HL-60 (cell line): ENCODE results near the gene THAP6.
"Not testable (repeated sequence)": the region's sequence is repeated elsewhere in the genome, so short reads cannot be mapped to it uniquely, and the experiment has no call there.

Source experiments
- POLR2AphosphoS5 ChIP-seq: IDR thresholded peaks from 2 replicates; pipeline ENCODE4 v1.6.1; 2012; ENCODE audit warnings: low read depth
- TF ChIP-seq, protein P1 (sequence below): IDR thresholded peaks from one replicate; pipeline ENCODE4 v1.5.1; 2011; ENCODE audit warnings: low read length, control low read depth, inconsistent platforms; ENCODE audit not compliant: insufficient read depth
- TF ChIP-seq, protein P2 (sequence below): IDR thresholded peaks from 2 replicates; pipeline ENCODE4 v1.6.1; 2012; ENCODE audit warnings: low read depth; ENCODE audit not compliant: insufficient replicate concordance

DNA sequence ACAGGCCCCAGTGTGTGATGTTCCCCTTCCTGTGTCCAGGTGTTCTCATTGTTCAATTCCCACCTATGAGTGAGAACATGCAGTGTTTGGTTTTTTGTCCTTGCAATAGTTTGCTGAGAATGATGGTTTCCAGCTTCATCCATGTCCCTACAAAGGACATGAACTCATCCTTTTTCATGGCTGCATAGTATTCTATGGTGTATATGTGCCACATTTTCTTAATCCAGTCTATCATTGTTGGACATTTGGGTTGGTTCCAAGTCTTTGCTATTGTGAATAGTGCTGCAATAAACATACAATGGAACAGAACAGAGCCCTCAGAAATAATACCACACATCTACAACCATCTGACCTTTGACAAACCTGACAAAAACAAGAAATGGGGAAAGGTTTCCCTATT is 19.7 kb downstream of the THAP6 start:
- TF ChIP-seq, protein P1, sequence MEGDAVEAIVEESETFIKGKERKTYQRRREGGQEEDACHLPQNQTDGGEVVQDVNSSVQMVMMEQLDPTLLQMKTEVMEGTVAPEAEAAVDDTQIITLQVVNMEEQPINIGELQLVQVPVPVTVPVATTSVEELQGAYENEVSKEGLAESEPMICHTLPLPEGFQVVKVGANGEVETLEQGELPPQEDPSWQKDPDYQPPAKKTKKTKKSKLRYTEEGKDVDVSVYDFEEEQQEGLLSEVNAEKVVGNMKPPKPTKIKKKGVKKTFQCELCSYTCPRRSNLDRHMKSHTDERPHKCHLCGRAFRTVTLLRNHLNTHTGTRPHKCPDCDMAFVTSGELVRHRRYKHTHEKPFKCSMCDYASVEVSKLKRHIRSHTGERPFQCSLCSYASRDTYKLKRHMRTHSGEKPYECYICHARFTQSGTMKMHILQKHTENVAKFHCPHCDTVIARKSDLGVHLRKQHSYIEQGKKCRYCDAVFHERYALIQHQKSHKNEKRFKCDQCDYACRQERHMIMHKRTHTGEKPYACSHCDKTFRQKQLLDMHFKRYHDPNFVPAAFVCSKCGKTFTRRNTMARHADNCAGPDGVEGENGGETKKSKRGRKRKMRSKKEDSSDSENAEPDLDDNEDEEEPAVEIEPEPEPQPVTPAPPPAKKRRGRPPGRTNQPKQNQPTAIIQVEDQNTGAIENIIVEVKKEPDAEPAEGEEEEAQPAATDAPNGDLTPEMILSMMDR, result not testable (repeated sequence)
- TF ChIP-seq, protein P2, sequence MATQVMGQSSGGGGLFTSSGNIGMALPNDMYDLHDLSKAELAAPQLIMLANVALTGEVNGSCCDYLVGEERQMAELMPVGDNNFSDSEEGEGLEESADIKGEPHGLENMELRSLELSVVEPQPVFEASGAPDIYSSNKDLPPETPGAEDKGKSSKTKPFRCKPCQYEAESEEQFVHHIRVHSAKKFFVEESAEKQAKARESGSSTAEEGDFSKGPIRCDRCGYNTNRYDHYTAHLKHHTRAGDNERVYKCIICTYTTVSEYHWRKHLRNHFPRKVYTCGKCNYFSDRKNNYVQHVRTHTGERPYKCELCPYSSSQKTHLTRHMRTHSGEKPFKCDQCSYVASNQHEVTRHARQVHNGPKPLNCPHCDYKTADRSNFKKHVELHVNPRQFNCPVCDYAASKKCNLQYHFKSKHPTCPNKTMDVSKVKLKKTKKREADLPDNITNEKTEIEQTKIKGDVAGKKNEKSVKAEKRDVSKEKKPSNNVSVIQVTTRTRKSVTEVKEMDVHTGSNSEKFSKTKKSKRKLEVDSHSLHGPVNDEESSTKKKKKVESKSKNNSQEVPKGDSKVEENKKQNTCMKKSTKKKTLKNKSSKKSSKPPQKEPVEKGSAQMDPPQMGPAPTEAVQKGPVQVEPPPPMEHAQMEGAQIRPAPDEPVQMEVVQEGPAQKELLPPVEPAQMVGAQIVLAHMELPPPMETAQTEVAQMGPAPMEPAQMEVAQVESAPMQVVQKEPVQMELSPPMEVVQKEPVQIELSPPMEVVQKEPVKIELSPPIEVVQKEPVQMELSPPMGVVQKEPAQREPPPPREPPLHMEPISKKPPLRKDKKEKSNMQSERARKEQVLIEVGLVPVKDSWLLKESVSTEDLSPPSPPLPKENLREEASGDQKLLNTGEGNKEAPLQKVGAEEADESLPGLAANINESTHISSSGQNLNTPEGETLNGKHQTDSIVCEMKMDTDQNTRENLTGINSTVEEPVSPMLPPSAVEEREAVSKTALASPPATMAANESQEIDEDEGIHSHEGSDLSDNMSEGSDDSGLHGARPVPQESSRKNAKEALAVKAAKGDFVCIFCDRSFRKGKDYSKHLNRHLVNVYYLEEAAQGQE, result not testable (repeated sequence)
- TF ChIP-seq POLR2AphosphoS5, result not testable (repeated sequence)
